Measurements from ENCODE around the gene PRKG1. TPM values are rescaled to one million over a fixed set of nuclear protein-coding genes. Genes with fewer than 3 reads are reported as not detected.

PRKG1 gene
- total and polyA plus RNA-seq, 2 of the 8 experiments (the other 6 are each of a cell fraction or from before 2014, with no cell fraction given), result 4.2 to 15.2 TPM

GRCh38 chr10:52322936-52323335 is 1248.6 kb downstream of the PRKG1 start:
- DNase-seq (ENCODE audit: low read depth in 1 of 2, low spot score in 2 of 2) (no peak), FAIRE-seq (no peak)
- H3K79me2 ChIP-seq (ENCODE audit: control insufficient read depth in 1 of 2, insufficient read depth in 2 of 2, low read length in 2 of 2), result no peaks in the 10 kb centered on the region
- no peak overlapping the region for H2BK12ac ChIP-seq (ENCODE audit: low read depth, low read length)
- H3K56ac ChIP-seq (replicated peaks; ENCODE audit: insufficient read length, low read depth, low read length), result no peak overlapping the region
- no peak overlapping the region for H4K91ac ChIP-seq (replicated peaks; ENCODE audit: insufficient read length, low read length)
- no peaks in the 10 kb centered on the region for H3K27me3 ChIP-seq (replicated peaks in 1 of 4; ENCODE audit: control insufficient read depth in 3 of 4, extremely low read depth in 1 of 4, insufficient read depth in 3 of 4, low read length in 3 of 4)
- H3K4ac ChIP-seq (replicated peaks; ENCODE audit: insufficient read length, low read depth, low read length), result no peak overlapping the region
- H3K18ac ChIP-seq (ENCODE audit: extremely low read depth, low read length), result no peak overlapping the region
- H2BK5ac ChIP-seq (ENCODE audit: low read depth, low read length), result no peak overlapping the region
- 93% methylated on average over 1 of the region's 1 CpG; no CpG with 5 or more reads in 1 of the 2 experiments for WGBS, 2 experiments (ENCODE audit: extremely low coverage in 1 of 2, insufficient coverage in 1 of 2, insufficient read length in 1 of 2, insufficient replicate concordance in 2 of 2, low coverage in 1 of 2, low lambda C conversion rate in 2 of 2, missing lambda C conversion rate in 1 of 2)
- H4K20me1 ChIP-seq (replicated peaks in 1 of 2; ENCODE audit: control insufficient read depth in 1 of 2, insufficient read depth in 2 of 2, low read length in 2 of 2), result no peaks in the 10 kb centered on the region
- no peak overlapping the region for H3K14ac ChIP-seq (ENCODE audit: insufficient read length)
- no peak overlapping the region for H4K5ac ChIP-seq (ENCODE audit: insufficient read length, low read depth, low read length)
- no peak overlapping the region for H2BK120ac ChIP-seq (replicated peaks; ENCODE audit: low read depth, low read length)
- no peak overlapping the region for H2AFZ ChIP-seq (ENCODE audit: low read length)
- POLR2A ChIA-PET (ENCODE audit: partially characterized antibody), result no interaction called here
- H2AK5ac ChIP-seq (ENCODE audit: low read depth, low read length), result no peak overlapping the region
- H3K79me1 ChIP-seq (ENCODE audit: low read depth, low read length), result no peaks in the 10 kb centered on the region
- no peak overlapping the region for H3K4me3 ChIP-seq (ENCODE audit: extremely low read depth in 1 of 4, insufficient read depth in 2 of 4, low read depth in 3 of 4, low read length in 4 of 4)
- H3K4me1 ChIP-seq (replicated peaks in 1 of 4; ENCODE audit: control insufficient read depth in 3 of 4, insufficient read depth in 4 of 4, low read length in 3 of 4), result no peaks in the 10 kb centered on the region
- no peak overlapping the region for H2BK15ac ChIP-seq (ENCODE audit: low read length)
- no peaks in the 10 kb centered on the region for H3K23me2 ChIP-seq (ENCODE audit: low read depth, low read length)
- no peaks in the 10 kb centered on the region for H3K9me3 ChIP-seq (ENCODE audit: insufficient read depth in 2 of 2, low read depth in 1 of 2, low read length in 1 of 2)
- no peak overlapping the region for H3K27ac ChIP-seq (ENCODE audit: low read depth, low read length)
- H4K8ac ChIP-seq (ENCODE audit: extremely low read depth, insufficient read depth, low read length), result no peak overlapping the region
- CTCF ChIA-PET (ENCODE audit: partially characterized antibody), result interaction anchor here (0.9 kb wide), 1 partner anchor 14 kb away, joined by 3 read pairs; no protein-coding TSS in a partner anchor
- H3K4me2 ChIP-seq (ENCODE audit: insufficient read depth in 1 of 2, low read depth in 2 of 2, low read length in 2 of 2), result no peak overlapping the region
- H3K23ac ChIP-seq (ENCODE audit: insufficient read length), result no peak overlapping the region
- H3K36me3 ChIP-seq (ENCODE audit: control insufficient read depth in 2 of 4, insufficient read depth in 4 of 4, low read length in 3 of 4), result no peaks in the 10 kb centered on the region
- no peak overlapping the region for H3K9ac ChIP-seq (replicated peaks in 1 of 4; ENCODE audit: extremely low read depth in 1 of 4, low read depth in 3 of 4, low read length in 3 of 4)
- H2BK20ac ChIP-seq (ENCODE audit: low read length), result no peak overlapping the region
- TF ChIP-seq CBX5 (IDR thresholded peaks at IDR 0.05; ENCODE audit: low read depth, low read length), result no peak
- TF ChIP-seq E2F6 (IDR thresholded peaks at IDR 0.05), result no peak
- TF ChIP-seq KDM4A (IDR thresholded peaks at IDR 0.05; ENCODE audit: low read depth, low read length, severe bottlenecking), result no peak
- TF ChIP-seq NANOG (IDR thresholded peaks at IDR 0.05; ENCODE audit: insufficient read depth, low read depth, low read length, poor library complexity, severe bottlenecking), result no peak
- no peak for TF ChIP-seq EP300 (IDR thresholded peaks at IDR 0.05; ENCODE audit: borderline replicate concordance in 1 of 2, low read depth in 2 of 2, low read length in 2 of 2)
- no peak for TF ChIP-seq PHF8 (conservative IDR thresholded peaks at IDR 0.05; ENCODE audit: low read depth, low read length)
- no peak for TF ChIP-seq SIX5 (IDR thresholded peaks at IDR 0.05; ENCODE audit: low read depth, low read length)
- no peak for TF ChIP-seq POLR2A (IDR thresholded peaks at IDR 0.05; ENCODE audit: control extremely low read depth in 1 of 2, low read depth in 2 of 2, low read length in 2 of 2)
- no peak for TF ChIP-seq HDAC6 (IDR thresholded peaks at IDR 0.05; ENCODE audit: low read depth, low read length)
- no peak for TF ChIP-seq ATF3 (IDR thresholded peaks at IDR 0.05; ENCODE audit: insufficient read depth, low read depth, low read length)
- no peak for TF ChIP-seq ASH2L (IDR thresholded peaks at IDR 0.05; ENCODE audit: low read length)
- no peak for TF ChIP-seq RXRA (IDR thresholded peaks at IDR 0.05; ENCODE audit: insufficient read depth, low read depth, low read length)
- no peak for TF ChIP-seq SIRT6 (IDR thresholded peaks at IDR 0.05; ENCODE audit: low read length)
- TF ChIP-seq JUND (IDR thresholded peaks at IDR 0.05; ENCODE audit: low read length), result no peak

Measured in H1 (cell line).